ENCODE measurements around the gene CFAP298.
"Not testable (repeated sequence)": the region's sequence is repeated elsewhere in the genome, so short reads cannot be mapped to it uniquely, and the experiment has no call there.

Gene CFAP298, protein sequence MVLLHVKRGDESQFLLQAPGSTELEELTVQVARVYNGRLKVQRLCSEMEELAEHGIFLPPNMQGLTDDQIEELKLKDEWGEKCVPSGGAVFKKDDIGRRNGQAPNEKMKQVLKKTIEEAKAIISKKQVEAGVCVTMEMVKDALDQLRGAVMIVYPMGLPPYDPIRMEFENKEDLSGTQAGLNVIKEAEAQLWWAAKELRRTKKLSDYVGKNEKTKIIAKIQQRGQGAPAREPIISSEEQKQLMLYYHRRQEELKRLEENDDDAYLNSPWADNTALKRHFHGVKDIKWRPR

DNA sequence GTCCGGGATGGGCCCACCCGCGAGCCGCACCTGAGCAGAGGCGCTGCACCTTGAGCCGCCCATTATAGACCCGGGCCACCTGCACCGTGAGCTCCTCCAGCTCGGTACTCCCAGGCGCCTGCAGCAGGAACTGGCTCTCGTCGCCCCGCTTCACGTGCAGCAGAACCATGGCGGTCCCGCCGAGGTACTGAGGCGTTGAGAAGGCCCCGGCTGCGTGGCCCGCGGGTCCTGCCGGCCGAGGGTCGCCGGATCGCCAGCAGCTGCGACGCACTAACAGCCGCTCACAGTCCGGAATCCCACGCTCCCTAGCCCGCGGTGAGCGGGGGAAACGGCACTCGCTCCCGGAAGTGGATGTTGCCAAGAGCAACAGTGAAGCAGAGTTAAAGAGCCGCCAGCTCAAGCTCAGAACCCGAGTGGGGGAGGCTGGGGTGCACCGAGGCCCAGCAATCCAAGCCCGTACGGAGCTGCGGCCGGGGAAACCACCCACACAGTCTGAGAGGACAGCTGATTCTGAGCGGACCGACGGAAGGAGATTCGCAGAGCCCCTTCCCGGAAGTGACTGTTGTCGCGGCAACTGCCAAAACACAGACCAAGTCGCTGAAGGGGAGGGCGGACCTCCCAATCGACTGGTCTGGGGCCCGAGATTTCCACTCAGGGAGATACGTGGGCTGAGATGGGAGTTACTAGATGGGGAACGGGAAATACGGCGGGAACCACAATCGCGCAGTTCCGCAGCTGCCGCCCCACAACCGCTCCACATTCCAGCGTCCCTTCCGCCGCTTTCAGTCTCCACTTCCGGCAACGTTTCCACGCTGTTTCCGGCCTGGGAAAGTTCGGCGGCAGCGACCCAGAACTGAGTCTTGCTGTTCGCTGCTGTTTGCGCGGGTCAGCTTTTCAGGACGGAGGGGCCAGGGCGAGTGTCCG lies at the start of gene CFAP298:
CFAP298 (minus strand) TSS at position 303 of the 924 bp plus-strand sequence; CDS start at position 169, 134 bp downstream.
- Mint-ChIP-seq H3K4me1 (peaks cover 12% of the 10 kb centered on the region), H3K27ac (peak within 1 kb of the TSS; percentile 87), H3K4me3 (peak within 1 kb of the TSS; percentile 98), H3K27me3 (no peaks in the 10 kb centered on the region), H3K9me3 (no peaks in the 10 kb centered on the region), H3K36me3 (peaks cover 7% of the 10 kb centered on the region)
- peak; percentile 97 for ATAC-seq

DNA sequence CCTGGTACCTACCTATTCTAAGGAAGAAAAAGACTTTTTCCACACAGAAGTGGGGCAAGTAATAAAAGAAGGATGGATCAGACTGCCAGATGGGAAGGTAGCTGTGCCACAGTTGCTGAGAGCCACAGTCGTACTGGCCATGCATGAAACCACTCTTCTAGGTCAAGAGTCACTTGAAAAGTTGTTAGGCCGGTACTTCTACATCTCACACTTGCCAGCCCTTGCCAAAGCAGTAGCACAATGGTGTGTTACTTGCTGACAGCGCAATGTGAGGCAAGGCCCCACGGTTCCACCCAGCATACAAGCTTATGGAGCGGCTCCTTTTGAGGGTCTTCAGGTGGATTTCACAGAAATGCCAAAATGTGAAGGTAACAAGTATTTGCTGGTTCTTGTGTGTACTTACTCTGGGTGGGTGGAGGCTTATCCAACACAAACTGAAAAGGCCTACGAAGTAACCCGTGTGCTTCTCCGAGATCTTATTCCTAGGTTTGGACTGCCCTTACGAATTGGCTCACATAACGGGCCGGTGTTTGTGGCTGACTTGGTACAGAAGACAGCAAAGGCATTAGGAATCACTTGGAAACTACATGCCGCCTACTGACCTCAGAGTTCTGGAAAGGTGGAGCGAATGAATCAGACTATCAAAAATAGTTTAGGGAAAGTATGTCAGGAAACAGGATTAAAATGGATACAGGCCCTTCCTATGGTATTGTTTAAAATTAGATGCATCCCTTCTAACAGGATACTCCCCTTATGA lies 49.0 kb upstream of the CFAP298 start:
- H3K27me3 Mint-ChIP-seq, H3K27ac Mint-ChIP-seq, ATAC-seq, H3K4me3 Mint-ChIP-seq, H3K4me1 Mint-ChIP-seq: not testable (repeated sequence)
- H3K9me3 Mint-ChIP-seq, result peaks cover 22% of the 10 kb centered on the region
- peaks cover 97% of the 10 kb centered on the region for H3K36me3 Mint-ChIP-seq

DNA sequence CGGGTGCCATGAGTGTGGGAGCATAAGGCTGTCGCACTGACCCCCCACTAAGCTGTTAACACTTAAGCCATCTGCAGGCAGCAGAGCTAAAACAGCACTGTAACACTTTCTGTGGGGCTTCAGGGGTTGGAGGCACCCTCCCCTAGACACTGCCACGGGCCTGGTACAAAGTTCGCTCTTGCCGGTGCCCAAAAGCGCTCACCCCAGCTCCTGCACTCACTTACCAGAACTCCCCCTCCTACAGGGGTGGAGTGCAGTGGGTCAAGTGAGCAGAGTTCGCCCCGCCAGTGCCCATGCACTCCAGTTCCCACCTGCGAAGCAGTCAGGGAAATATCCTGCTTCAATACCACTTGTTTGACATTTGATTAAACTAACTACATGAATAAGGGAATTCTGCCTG lies 46.3 kb upstream of the CFAP298 start:
- H3K27ac Mint-ChIP-seq, result no peak overlapping the region
- peaks cover 74% of the 10 kb centered on the region for H3K36me3 Mint-ChIP-seq
- peaks cover 11% of the 10 kb centered on the region for H3K9me3 Mint-ChIP-seq

DNA sequence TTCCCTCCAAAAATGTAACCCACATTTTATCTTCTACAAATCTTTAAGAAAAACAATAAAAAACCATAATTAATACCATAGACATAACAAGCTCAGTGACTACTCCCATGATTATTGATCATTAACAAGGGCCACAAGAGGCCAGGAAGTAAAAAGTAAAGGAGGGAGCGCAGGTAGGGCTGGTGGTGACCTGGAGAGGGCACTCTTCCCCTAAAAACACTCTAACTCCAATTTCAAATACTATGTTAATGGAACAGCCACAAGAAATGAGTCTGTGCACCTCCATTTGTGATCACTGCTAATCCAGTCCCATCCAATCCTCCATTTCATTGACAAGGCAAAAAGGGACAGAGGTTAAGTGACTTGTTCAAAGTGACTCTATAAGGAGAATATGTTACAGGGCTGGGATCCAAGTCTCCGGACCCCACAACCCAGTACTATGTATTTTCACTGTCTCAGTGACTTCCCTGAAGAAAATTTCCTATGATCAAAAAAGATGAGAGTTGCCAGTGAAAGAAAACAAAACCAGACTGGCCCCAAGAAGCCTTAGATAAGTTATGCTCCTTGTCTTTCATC lies 41.2 kb upstream of the CFAP298 start:
- peaks cover 24% of the 10 kb centered on the region for H3K36me3 Mint-ChIP-seq
- no peak overlapping the region for H3K27ac Mint-ChIP-seq
- no peaks in the 10 kb centered on the region for H3K4me1 Mint-ChIP-seq
- peak; percentile 54 for ATAC-seq
- peaks cover 4% of the 10 kb centered on the region for H3K9me3 Mint-ChIP-seq
- no peak overlapping the region for H3K4me3 Mint-ChIP-seq
- H3K27me3 Mint-ChIP-seq, result no peaks in the 10 kb centered on the region

More for the DNA sequence above, 46.3 kb upstream of the CFAP298 start:
- no peak for ATAC-seq
- H3K4me3 Mint-ChIP-seq, result no peak overlapping the region
- no peaks in the 10 kb centered on the region for H3K27me3 Mint-ChIP-seq
- no peaks in the 10 kb centered on the region for H3K4me1 Mint-ChIP-seq

DNA sequence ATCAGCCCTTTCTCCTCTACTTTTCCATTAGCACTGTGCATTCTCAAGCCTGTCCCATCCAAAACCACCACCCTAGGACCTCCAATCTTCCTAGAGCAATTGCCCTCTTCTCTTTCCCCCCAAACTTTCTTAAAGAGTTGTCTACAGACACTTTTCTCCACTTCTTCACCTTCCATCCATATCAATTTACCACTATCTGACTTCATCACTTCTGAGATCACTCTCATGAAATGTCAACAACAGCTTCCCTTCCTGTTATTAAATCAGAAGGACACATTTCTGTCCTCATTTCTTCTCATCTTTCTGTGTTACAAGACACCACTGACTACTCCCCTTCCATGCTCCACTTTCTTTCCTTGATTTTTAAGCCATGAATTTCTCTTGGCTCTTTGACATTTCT lies 36.0 kb upstream of the CFAP298 start:
- Mint-ChIP-seq H3K4me1 (no peaks in the 10 kb centered on the region), H3K9me3 (no peaks in the 10 kb centered on the region), H3K27ac (no peak overlapping the region), H3K4me3 (no peak overlapping the region), H3K36me3 (peaks cover 9% of the 10 kb centered on the region), H3K27me3 (no peaks in the 10 kb centered on the region)
- ATAC-seq, result no peak

DNA sequence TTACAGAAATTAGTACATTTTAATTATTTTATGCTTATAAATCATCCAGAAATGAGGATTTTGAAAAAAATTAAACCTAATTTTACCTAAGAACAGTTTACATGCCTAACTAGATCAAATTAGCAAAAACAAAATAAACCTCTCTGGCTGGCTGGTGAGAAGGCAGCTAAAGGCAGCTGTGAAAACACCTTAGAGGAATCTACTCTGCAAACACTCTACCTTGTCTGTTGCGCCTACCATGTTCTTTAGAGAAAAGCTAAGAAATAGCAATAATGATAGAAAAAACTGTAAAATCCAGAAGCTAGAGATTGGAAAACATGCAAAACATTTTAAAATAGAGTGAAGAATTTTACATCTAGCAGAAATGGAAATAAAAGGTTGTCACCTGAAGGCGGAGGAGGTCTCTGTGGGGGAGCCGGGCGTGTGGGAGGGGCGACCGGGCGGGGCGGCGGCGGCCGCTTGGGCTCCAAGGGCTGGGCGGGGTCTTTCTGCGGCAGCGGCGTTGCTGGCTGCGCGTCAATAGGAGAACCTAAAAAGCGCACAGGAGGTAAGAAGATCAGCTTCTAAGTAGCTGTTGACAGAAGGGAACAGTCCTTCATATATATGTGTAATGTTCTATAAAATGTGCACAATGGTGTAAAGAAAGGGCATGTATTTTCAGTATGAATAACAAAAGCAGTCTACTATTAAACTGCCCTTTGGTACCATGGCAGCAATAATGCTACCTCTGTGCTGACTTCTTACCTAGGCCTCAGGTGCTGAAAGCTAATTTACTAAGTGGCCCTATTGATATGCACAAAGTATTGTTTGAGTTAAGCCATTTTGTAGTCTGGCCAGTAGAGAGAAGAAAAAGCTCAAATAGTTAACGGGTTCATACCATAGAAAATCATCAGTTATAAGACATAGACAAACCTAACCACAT lies 33.3 kb upstream of the CFAP298 start:
- Mint-ChIP-seq H3K36me3 (peaks cover 9% of the 10 kb centered on the region), H3K4me3 (no peak overlapping the region), H3K27ac (no peak overlapping the region), H3K27me3 (no peaks in the 10 kb centered on the region), H3K9me3 (no peaks in the 10 kb centered on the region), H3K4me1 (no peaks in the 10 kb centered on the region)
- no peak for ATAC-seq

DNA sequence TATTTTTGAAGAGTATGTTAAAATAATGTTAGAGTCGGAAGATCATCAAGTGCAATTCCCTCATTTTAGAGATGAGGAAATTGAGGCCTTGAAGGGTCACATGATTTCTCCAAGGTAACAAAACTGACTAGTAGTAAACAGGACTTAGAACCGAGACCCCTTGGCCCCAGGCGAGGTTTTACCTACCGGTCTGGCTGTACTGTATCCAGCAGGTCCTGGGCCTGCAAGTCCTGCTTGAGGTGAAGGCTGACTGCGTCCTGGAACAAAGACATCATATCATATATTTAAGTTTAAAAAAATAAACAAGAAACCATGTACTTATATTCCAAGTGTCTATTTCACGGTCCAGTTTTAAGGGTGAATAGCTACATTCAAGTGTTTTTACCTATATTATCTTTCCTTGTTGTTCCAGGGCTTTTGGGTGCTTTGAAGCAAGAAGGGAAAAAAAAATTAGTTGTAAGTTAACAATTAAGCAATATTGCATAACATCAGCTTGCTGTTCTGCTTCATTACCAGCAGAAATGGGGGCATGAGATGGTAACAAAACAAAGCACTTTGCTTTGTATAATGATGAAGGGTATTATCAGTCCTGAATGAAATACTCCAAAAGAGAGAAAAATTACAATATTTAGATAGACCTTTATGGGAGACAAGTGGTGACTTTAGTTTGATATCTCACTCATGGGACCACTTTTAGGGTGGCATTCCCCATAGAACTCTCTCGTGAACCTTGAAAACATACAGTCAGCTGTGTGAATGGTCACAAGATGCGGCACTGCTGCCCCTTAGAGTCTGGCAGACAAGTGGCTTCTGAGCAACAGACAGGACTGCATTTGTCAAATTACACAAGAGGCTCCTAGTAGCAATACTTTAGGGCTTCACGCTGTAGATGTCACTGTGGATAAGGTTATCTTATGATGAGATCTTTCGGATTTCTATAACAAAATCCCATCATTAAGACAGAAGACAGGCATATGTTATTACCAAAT lies 29.8 kb upstream of the CFAP298 start:
- Mint-ChIP-seq H3K4me1 (no peaks in the 10 kb centered on the region), H3K36me3 (peaks cover 25% of the 10 kb centered on the region)
- ATAC-seq, result no peak

DNA sequence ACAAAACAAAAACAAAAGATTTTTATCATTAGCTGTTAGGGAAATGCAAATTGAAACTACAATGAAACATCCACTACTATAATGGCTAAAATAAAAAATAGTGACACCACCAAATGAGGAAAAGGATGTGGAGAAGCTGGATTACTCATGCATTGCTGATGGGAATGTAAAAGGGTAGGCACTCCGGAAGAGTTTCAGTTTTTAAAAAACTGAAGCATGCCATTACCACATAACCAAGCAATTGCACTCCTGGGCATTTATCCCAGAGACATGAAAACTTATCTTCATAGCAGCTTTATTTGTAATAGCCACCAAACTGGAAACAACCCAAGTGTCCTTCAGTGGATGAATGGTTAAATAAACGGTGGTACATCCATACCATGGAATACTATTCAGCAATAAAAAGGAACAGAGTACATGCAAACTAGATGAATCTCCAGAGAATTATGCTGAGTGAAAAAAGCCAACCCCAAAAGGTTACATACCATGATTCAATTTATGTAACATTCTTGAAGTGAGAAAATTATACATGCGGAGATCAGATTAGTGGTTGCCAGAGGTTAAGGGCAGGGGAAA lies 14.5 kb upstream of the CFAP298 start:
- Mint-ChIP-seq H3K9me3 (no peaks in the 10 kb centered on the region), H3K4me1 (no peaks in the 10 kb centered on the region), H3K4me3 (no peak overlapping the region), H3K36me3 (peaks cover 12% of the 10 kb centered on the region), H3K27ac (no peak overlapping the region), H3K27me3 (peaks cover 24% of the 10 kb centered on the region)
- no peak for ATAC-seq

More for the DNA sequence above, 29.8 kb upstream of the CFAP298 start:
- H3K4me3 Mint-ChIP-seq, result no peak overlapping the region
- H3K27ac Mint-ChIP-seq, result no peak overlapping the region
- H3K9me3 Mint-ChIP-seq, result no peaks in the 10 kb centered on the region
- H3K27me3 Mint-ChIP-seq, result no peaks in the 10 kb centered on the region

DNA sequence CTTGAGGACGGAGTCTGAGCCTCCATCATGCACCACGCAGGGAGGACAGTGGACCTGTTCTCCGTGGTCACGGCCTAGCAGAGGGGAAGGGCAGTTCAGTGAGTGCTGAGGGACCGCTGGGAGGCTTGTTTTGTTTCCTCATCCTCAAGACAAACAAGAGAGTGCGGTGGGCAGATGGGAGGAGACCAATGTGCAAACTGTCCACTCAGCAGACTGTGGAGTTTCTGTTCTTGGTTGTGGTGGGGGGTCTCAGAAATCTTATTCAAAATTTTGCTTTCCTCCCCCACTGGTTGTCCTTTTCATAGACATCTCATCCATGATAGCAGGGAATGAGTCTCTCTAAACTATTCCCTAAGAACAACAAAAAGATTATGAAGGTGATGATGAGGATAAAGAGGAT lies 6.0 kb upstream of the CFAP298 start:
- H3K36me3 Mint-ChIP-seq, H3K4me3 Mint-ChIP-seq, H3K27ac Mint-ChIP-seq, H3K9me3 Mint-ChIP-seq, H3K4me1 Mint-ChIP-seq, ATAC-seq: not testable (repeated sequence)
- H3K27me3 Mint-ChIP-seq, result peaks cover 12% of the 10 kb centered on the region

DNA sequence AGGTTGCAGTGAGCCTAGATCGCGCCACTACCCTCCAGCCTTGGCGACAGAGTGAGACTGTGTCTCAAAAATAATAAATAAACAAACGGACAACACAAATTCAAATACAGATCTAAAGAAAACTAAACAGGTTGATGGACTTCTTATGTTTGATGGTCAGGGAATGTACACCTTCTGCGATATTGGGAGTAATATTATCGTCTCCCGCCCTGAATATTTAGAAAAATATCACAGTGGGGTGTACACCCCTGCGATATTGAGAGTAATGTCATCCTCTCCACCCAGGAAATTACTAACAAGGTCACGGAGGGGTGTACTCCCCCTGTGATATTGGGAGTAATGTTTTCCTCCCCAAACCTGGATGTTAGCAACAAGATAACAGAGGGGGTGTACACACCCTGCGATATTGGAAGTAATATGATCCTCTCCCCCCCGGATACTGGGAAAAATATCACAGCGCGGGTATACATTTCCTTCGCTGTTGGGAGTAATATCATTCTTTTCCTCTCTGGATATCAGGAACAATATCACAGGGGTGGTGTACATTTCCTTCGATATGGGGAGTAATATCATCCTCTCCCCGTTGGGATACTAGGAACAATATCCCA lies 1.4 kb upstream of the CFAP298 start:
- Mint-ChIP-seq H3K4me1 (peaks cover 12% of the 10 kb centered on the region), H3K4me3 (peak overlapping the region; percentile 98), H3K9me3 (no peaks in the 10 kb centered on the region), H3K27me3 (no peaks in the 10 kb centered on the region), H3K36me3 (no peaks in the 10 kb centered on the region), H3K27ac (peak overlapping the region; percentile 87)
- no peak for ATAC-seq

DNA sequence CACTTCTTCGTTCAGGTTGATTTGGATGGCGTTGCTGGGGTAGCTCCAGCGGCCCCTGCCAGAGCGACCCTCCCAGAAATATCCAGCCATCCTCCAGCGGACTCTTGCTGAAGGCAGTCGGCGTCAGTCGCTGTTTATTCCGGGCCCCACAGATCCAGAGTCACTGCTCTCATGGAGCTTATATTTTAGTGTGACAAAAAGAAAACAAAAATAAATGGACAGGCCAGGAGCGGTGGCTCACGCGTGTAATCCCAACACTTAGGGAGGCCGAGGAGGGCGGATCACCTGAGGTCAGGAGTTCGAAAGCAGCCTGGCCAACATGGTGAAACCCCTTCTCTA lies 791 bp upstream of the CFAP298 start:
- peaks cover under 1% of the 10 kb centered on the region for H3K36me3 Mint-ChIP-seq
- no peaks in the 10 kb centered on the region for H3K27me3 Mint-ChIP-seq
- no peaks in the 10 kb centered on the region for H3K9me3 Mint-ChIP-seq
- ATAC-seq, result no peak
- peaks cover 12% of the 10 kb centered on the region for H3K4me1 Mint-ChIP-seq
- H3K27ac Mint-ChIP-seq, result peak overlapping the region; percentile 87
- peak overlapping the region; percentile 98 for H3K4me3 Mint-ChIP-seq

DNA sequence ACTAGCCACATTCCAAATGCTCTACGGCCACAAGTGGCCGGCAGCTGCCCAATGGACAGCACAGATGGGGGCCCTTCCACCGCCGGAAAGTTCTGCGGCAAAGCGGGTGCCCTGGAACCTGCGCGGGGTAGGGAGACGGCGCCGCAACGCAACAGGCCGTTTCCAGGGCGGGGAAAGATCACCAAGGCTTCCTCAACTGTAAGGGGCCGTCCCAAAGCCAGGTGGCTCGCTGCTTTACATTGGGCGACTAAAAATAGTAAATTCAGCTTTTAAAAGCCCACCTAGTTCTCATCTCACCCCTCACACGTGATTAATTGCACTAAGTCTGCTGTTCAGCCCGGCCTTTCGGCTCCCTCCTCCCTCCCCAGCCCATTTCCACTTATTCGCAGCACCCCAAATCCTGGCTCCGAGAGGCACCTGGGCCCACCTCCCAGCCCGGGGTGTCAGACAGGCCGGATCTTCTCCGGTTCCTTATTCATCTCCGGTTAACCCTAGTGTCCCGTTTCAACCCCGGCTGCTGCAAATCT lies 643 bp downstream of the CFAP298 start:
- peak; percentile 10 for ATAC-seq
- Mint-ChIP-seq H3K27me3 (no peaks in the 10 kb centered on the region), H3K4me3 (peak overlapping the region; percentile 98), H3K4me1 (peaks cover 12% of the 10 kb centered on the region), H3K27ac (peak overlapping the region; percentile 87), H3K36me3 (peaks cover 13% of the 10 kb centered on the region), H3K9me3 (no peaks in the 10 kb centered on the region)
